Subcutaneous adipose tissue (tissue), 4 donors: ENCODE data around the gene ARPC1A. TPM values are rescaled to one million over a fixed set of nuclear protein-coding genes. Genes with fewer than 3 reads are reported as not detected.

Source experiments
- CTCF ChIP-seq: fragments of 450-650 bp; IDR thresholded peaks from one replicate; pipeline ENCODE4 v1.5.1; 2016; ENCODE audit warnings: low read depth, mild to moderate bottlenecking, control low read depth, antibody characterized with exemption, moderate library complexity
- total RNA-seq, 4 donors: library from RNA; depleted of rRNA; stranded (reverse); fragments of >200 nt; gene quantifications; one replicate each; pipeline ENCODE4 v1.1.0, GENCODE V29; 2016

The ARPC1A gene
- total RNA-seq: 100 to 1,000 TPM in 3 of 4 donors, 10 to 100 TPM in 1; 87.2 to 152 (median 113) TPM

- no peak for TF ChIP-seq CTCF
These were observed at the start of gene ARPC1A for GRCh38 chr7:99325592-99326407. TSS of gene ARPC1A (plus strand) at chr7:99325898. CDS start at chr7:99333354, 7,456 bp downstream.

- TF ChIP-seq CTCF: no peak
These were observed 47.5 kb upstream of the ARPC1A start for GRCh38 chr7:99278180-99278579.

GRCh38 chr7:99287779-99288534 lies 37.7 kb upstream of the ARPC1A start:
- TF ChIP-seq CTCF: no peak

GRCh38 chr7:99289185-99289584 lies 36.5 kb upstream of the ARPC1A start:
- no peak for TF ChIP-seq CTCF

GRCh38 chr7:99290980-99291607 lies 34.6 kb upstream of the ARPC1A start:
- TF ChIP-seq CTCF: no peak

- no peak for TF ChIP-seq CTCF
These were observed 33.6 kb upstream of the ARPC1A start for GRCh38 chr7:99292127-99292526.

GRCh38 chr7:99293167-99293566 lies 32.5 kb upstream of the ARPC1A start:
- TF ChIP-seq CTCF: no peak
